Measurements from ENCODE around the gene UBAP1L.

The UBAP1L gene

GRCh38 chr15:65060641-65061397 lies 54.2 kb downstream of the UBAP1L start:
- no peak for TF ChIP-seq CTCF (conservative IDR thresholded peaks at IDR 0.05; ENCODE audit: low read depth, low read length)
- H3K4me3 ChIP-seq (ENCODE audit: low read depth, low read length) = no peak overlapping the region
- no peak for DNase-seq (ENCODE audit: low read depth)

GRCh38 chr15:65059931-65060596 lies 54.9 kb downstream of the UBAP1L start:
- DNase-seq (ENCODE audit: low read depth) = no peak
- no peak overlapping the region for H3K4me3 ChIP-seq (ENCODE audit: low read depth, low read length)
- no peak for TF ChIP-seq CTCF (conservative IDR thresholded peaks at IDR 0.05; ENCODE audit: low read depth, low read length)

GRCh38 chr15:65059369-65059750 lies 55.6 kb downstream of the UBAP1L start:
- TF ChIP-seq CTCF (conservative IDR thresholded peaks at IDR 0.05; ENCODE audit: low read depth, low read length) = no peak
- H3K4me3 ChIP-seq (ENCODE audit: low read depth, low read length) = no peak overlapping the region
- no peak for DNase-seq (ENCODE audit: low read depth)

- no peak for TF ChIP-seq CTCF (conservative IDR thresholded peaks at IDR 0.05; ENCODE audit: low read depth, low read length)
- DNase-seq (ENCODE audit: low read depth) = no peak
- no peak overlapping the region for H3K4me3 ChIP-seq (ENCODE audit: low read depth, low read length)
Measured at GRCh38 chr15:65058394-65059368, 56.3 kb downstream of the UBAP1L start.

- no peak for DNase-seq (ENCODE audit: low read depth)
- TF ChIP-seq CTCF (conservative IDR thresholded peaks at IDR 0.05; ENCODE audit: low read depth, low read length) = no peak
- H3K4me3 ChIP-seq (ENCODE audit: low read depth, low read length) = no peak overlapping the region
Measured at GRCh38 chr15:65057549-65057940, 57.5 kb downstream of the UBAP1L start.

- peak; percentile 65 for DNase-seq (ENCODE audit: low read depth)
- H3K4me3 ChIP-seq (ENCODE audit: low read depth, low read length) = no peak overlapping the region
- TF ChIP-seq CTCF (conservative IDR thresholded peaks at IDR 0.05; ENCODE audit: low read depth, low read length) = no peak
Measured at GRCh38 chr15:65056868-65057548, 58.0 kb downstream of the UBAP1L start.

Data from choroid plexus epithelial cell (primary cell).